Renal cortical epithelial cell (primary cell): ENCODE results near the gene CEP112. TPM values are rescaled to one million over a fixed set of nuclear protein-coding genes. Genes with fewer than 3 reads are reported as not detected.
A peak's percentile ranks its signal among the peaks of the same experiment; 100 is the strongest.

Experiments used
- DNase-seq: peaks from one replicate; pipeline ENCODE4 v3.0.0-alpha.2; 2011; ENCODE audit warnings: low read depth
- total RNA-seq: library from RNA; depleted of rRNA; stranded (reverse); fragments of >200 nt; gene quantifications from 2 replicates; pipeline ENCODE4 v1.2.3, GENCODE V29; 2014

CEP112 gene
- total RNA-seq = 15.3 and 27.0 TPM in 2 replicates

- peak; percentile 29 for DNase-seq
Observed at GRCh38 chr17:66191593-66192377, at the start of gene CEP112. TSS of gene CEP112 (minus strand) at chr17:66192133.

- DNase-seq = peak; percentile 7
Observed at GRCh38 chr17:66240630-66241029, 48.7 kb upstream of the CEP112 start.

- no peak for DNase-seq
Observed at GRCh38 chr17:66240013-66240412, 48.1 kb upstream of the CEP112 start.

- DNase-seq = no peak
Observed at GRCh38 chr17:66235377-66235994, 43.6 kb upstream of the CEP112 start.

GRCh38 chr17:66234611-66235010 lies 42.7 kb upstream of the CEP112 start:
- no peak for DNase-seq

- DNase-seq = no peak
Observed at GRCh38 chr17:66233023-66233753, 41.3 kb upstream of the CEP112 start.

- no peak for DNase-seq
Observed at GRCh38 chr17:66230922-66231591, 39.1 kb upstream of the CEP112 start.

GRCh38 chr17:66229783-66230538 lies 38.0 kb upstream of the CEP112 start:
- no peak for DNase-seq

- peak; percentile 63 for DNase-seq
Observed at GRCh38 chr17:66228887-66229782, 37.2 kb upstream of the CEP112 start, which contains the start of gene APOH. TSS of gene APOH (minus strand) at chr17:66229415. CDS start at chr17:66229379, 36 bp downstream.

- DNase-seq = no peak
Observed at GRCh38 chr17:66227212-66228045, 35.5 kb upstream of the CEP112 start.

GRCh38 chr17:66222798-66223350 lies 30.9 kb upstream of the CEP112 start:
- no peak for DNase-seq

GRCh38 chr17:66221755-66222530 lies 30.0 kb upstream of the CEP112 start:
- no peak for DNase-seq

GRCh38 chr17:66221343-66221742 lies 29.4 kb upstream of the CEP112 start:
- DNase-seq = no peak

GRCh38 chr17:66220079-66220835 lies 28.3 kb upstream of the CEP112 start:
- DNase-seq = no peak

GRCh38 chr17:66215529-66215911 lies 23.6 kb upstream of the CEP112 start:
- no peak for DNase-seq

- DNase-seq = no peak
Observed at GRCh38 chr17:66214884-66215528, 23.1 kb upstream of the CEP112 start.
